D721Med (cell line): ENCODE measurements around the gene KCNH4.
A peak's percentile ranks its signal among the peaks of the same experiment; 100 is the strongest.

Source experiments
- DNase-seq: peaks from one replicate; pipeline ENCODE4 v3.0.0; 2011; ENCODE audit warnings: low spot score; ENCODE audit not compliant: insufficient read length
- FAIRE-seq: peaks from 2 replicates; lab custom pipeline; 2011; peaks lifted over from hg19 to GRCh38; lab: Jason Lieb, UNC
- TF ChIP-seq, protein P1 (sequence below): IDR thresholded peaks from 2 replicates; pipeline ENCODE4 v1.5.1; 2012; ENCODE audit warnings: mild to moderate bottlenecking, control low read depth; ENCODE audit not compliant: insufficient read depth; ENCODE audit errors: missing control alignments

Gene KCNH4

DNA sequence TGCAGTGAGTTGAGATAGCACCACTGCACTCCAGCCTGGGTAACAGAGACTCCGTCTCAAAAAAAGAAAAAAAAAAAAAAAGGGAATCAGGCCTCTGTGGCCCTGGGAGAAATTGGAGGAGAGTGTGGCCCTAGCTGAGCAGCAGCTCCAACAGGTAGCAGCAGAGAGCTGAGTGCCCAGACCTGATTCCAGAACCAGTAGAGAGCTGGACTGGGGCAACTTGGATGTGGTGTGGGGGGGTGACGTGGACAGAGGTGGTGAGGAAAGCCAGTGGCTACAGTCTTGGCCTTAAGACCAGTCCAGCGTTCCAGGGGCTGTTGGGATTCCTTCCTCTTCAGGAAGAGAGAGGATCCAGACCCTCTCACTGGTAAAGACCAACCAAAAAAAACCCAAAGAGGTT is 56.7 kb downstream of the KCNH4 start:
- FAIRE-seq (no peak), DNase-seq (no peak)
- TF ChIP-seq, protein P1, sequence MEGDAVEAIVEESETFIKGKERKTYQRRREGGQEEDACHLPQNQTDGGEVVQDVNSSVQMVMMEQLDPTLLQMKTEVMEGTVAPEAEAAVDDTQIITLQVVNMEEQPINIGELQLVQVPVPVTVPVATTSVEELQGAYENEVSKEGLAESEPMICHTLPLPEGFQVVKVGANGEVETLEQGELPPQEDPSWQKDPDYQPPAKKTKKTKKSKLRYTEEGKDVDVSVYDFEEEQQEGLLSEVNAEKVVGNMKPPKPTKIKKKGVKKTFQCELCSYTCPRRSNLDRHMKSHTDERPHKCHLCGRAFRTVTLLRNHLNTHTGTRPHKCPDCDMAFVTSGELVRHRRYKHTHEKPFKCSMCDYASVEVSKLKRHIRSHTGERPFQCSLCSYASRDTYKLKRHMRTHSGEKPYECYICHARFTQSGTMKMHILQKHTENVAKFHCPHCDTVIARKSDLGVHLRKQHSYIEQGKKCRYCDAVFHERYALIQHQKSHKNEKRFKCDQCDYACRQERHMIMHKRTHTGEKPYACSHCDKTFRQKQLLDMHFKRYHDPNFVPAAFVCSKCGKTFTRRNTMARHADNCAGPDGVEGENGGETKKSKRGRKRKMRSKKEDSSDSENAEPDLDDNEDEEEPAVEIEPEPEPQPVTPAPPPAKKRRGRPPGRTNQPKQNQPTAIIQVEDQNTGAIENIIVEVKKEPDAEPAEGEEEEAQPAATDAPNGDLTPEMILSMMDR, result no peak

DNA sequence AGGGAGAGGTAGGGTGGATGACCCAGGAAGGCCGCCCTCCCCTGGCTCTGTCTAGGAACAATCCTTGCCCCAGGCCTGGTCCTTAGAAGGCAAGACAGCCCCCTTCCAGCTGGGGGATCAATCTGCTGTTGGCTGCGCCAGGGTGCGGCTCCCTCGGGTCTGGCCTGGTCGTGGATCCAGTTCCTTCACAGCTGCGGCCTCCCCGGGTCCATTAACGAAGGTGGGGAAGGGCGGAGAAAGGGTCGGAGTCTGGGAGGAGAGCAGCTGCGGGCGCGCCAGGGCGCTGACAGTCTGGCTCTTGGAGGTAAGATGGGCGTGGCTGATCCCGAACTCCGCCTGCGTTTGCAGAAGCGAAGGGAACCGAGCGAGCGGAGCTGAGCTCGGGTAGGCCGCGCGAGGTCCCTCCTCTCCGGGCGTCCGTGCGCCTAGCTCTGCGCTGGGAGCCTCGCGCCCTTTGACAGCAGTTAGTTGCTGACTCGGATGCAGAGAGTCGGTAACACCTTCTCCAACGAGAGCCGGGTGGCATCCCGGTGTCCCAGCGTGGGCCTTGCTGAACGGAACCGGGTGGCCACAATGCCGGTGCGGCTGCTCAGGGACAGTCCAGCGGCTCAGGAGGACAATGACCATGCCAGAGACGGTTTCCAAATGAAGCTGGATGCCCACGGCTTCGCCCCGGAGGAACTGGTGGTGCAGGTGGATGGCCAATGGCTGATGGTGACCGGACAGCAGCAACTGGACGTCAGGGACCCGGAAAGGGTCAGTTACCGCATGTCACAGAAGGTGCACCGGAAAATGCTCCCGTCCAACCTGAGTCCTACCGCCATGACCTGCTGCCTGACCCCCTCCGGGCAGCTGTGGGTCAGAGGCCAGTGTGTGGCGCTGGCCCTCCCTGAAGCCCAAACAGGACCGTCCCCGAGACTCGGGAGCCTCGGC is 58.3 kb downstream of the KCNH4 start, which contains the start of gene HSPB9:
HSPB9 (plus strand) TSS at position 434 of the 933 bp plus-strand sequence; CDS start at position 481, 47 bp downstream.
- DNase-seq (no peak), FAIRE-seq (no peak)
- TF ChIP-seq, protein P1, result no peak

DNA sequence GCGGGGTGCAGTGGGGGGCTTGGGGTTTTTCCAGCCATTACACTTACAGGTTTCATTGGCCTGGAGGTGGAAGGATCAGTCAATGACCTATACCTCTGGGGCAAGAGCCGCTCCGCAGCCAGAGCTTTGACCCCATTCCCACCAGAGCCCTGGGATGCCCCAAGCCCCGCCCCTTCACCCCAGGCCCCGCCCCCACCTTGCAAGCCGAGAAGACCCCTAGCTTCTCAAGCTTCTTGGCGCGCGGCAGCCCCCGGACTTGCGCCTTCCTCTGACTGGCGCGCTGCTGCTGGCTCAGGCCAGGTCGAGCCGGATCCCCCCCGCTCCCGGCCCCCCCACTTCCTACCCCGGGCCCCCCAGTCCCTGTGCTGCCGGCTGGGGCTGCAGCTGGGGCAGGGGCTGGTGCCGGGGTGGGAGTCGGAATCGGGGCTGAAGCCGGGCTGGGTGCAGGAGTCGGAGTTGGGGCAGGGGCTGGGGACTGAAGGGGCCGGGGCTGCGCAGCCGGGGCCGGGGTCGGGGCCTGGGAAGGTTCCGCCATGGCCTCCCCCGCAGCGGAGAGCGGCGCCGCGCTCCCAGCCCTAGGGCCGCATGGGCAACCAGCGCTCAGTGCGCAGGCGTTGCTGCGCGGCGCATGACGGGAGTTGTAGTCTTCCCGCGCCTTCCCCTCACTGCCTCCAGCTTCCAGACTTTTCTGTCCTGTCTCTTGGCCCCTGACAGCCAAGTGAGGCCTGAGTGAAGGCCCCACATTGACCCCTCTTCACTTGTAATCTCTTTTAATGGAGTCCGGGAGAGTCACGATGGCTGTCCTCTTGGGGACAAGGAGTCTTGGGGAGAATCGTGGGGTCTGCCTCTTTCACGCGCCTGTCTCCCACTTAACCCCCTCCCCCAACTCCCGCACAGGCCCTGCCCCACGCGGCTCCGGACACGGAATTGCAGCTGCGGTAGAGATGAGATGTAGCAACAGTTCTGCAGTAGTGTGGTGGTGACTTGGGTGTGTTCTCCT is 59.9 kb downstream of the KCNH4 start, which contains the start of gene KAT2A:
KAT2A (minus strand) TSS at position 598 of the 1,000 bp plus-strand sequence; CDS start at position 535, 63 bp downstream.
- FAIRE-seq, result no peak
- TF ChIP-seq, protein P1, result no peak
- peak; percentile 99 for DNase-seq

DNA sequence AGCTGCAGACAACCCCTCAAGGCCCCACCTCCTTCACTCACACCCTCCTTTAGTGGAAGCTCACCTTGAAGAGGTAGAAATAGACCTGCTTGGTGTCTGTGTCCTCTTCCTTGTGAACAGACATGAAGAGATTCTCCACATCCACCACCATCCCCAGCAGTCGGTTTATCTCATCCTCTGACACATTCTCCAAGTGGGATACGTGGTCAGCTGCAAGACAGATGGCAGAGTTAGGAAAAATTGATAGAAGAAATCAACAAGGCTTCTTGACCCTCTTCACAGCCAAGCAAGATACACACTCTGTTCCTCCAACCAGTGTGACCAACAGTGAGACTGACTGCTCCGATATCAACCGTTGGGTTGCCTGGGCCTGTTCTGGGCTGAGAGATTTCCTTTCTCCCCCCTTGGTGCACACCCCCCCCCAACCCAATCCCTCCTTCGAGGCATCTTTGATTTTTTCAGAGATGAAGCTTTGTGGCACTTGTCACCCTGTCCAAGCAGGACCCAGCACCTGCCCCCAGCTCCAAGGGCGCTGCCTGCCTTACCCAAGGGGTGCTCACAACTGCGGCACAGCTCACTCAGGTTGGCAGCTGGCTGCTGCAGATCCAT is 60.7 kb downstream of the KCNH4 start:
- TF ChIP-seq, protein P1, result no peak
- FAIRE-seq, result no peak
- no peak for DNase-seq

DNA sequence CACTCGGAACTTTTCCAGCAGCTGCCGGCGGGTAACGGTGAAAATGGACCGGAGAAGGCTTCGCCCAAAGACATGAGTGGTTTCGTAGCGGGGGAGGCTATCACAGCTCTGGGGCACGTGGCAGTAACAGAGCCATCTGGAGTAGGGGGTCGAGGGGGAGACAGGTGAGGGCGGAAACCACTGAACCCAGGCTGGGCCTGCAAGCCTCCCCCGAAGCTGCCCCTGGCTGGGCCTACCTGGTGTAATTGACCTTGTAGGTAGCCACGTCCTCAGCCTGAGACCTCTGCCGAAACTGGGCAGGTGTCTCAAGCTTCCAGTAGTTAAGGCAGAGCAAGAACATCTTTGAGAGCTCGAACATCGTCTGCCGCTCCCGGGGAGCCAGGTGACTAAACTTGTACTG is 61.6 kb downstream of the KCNH4 start:
- TF ChIP-seq, protein P1, result no peak
- no peak for DNase-seq
- no peak for FAIRE-seq

DNA sequence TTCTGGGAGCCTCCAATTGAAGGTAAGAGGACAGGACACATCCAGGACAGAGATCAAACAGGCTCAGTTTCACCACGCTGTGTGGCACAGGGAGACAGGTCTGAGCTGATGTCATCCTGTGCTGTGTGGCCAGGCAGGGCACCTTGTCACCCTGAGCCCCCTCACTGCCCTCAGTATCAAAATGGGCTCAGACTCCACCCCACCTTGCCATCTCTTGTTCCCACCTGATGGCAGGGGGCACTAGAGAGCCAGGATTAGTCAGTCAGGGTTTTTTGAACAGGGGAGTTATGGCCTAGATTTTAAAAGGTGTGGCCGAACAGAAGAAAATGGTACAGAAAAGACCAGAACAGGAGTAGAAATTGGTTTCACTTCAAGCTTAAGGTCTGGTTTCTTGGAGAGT is 62.4 kb downstream of the KCNH4 start:
- no peak for FAIRE-seq
- TF ChIP-seq, protein P1, result peak; percentile 55
- DNase-seq, result no peak
